ENCODE results near the gene DUSP11.
"Not testable (repeated sequence)": the region's sequence is repeated elsewhere in the genome, so short reads cannot be mapped to it uniquely, and the experiment has no call there.

DUSP11 gene

DNA sequence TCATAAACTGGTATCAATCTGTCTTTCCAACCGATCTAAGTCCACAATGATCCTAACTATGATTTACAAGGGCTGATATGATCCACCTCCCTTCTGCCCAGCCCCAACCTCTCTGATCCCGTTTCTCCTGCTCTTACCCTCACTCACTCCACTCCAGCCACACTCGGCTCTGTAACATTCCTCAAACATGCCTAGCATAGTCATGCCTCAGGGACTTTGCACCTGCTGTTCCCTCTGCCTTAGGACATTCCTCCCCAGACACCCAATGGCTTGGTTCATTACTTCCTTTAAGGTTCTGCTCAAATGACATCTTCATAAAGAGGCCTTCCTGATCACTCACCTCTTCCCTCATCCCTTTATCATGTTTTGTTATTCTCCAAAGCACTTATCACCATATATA lies 9.2 kb downstream of the DUSP11 start:
- DNase-seq = no peak

DNA sequence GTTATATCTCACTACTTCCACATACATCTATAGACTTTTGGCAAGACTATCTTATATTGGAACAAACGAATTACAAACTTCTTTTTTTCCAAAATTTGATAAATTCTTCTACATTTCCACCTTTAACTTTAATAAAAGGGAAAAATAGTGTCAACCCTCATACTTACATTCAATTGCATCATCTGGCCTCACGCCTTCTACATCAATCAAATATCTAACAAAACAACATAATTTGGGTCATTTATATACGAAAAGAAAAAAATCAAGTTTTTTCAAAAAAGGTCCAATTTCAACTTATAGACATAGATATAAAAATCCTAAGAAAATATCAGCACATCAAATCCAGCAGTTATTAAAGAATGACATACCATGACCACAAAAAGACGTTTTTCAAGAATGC lies 12.9 kb downstream of the DUSP11 start:
- no peak for DNase-seq

DNA sequence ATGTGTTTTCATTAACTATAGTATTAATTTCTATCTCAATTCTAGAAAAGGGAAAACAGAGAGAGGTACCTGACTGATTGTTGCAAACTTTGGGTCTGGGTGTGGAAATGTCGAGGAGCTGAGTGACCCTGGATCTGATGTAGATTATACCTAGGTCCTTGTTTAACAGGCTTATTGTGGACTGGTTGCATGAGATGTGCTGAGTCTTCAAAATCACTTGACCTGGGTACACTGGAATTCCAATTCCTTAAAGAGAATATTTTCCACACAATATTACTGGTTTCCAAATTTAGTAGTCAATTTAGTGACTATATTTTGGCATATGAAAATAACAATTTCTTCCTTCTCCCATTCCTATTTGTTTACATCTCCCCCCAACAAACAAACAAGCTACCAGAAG lies 13.6 kb downstream of the DUSP11 start:
- DNase-seq = no peak

DNA sequence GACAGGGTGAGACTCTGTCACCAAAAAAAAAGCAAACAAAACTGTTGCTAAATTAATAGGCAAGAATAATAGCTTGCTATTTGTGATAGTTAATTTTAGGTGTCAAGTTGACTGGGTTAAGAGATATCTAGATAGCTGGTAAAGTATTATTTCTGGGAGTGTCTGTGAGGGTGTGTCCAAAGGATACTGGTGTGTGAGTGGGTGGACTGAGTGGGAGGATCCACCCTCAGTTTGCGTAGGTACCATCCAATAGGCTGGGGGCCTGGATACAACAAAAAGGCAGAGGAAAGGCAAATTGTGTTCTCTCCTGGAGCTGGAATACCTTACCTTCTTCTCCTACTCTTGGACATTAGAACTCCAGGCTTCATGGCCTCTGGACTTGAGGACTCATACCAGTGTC lies 15.0 kb downstream of the DUSP11 start:
- no peak for DNase-seq

DNA sequence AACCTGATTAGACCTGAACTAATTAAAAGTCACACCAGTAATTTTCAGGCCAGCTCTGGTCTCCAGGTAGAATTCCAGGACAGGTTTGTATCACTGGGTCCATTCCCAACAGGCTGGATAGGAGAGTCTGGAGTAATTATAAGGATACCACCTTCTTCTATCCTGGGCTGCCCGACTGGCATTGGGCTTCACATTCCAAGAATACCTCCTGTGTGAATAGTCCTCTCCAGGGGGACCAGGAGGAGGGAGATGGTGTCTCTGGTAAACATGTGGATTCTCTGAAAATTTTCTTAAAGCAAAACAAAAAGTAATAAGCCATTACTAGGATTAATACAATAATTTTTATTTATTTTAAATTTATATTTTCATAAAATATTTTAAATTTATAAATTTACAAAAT lies 17.3 kb downstream of the DUSP11 start:
- no peak for DNase-seq

DNA sequence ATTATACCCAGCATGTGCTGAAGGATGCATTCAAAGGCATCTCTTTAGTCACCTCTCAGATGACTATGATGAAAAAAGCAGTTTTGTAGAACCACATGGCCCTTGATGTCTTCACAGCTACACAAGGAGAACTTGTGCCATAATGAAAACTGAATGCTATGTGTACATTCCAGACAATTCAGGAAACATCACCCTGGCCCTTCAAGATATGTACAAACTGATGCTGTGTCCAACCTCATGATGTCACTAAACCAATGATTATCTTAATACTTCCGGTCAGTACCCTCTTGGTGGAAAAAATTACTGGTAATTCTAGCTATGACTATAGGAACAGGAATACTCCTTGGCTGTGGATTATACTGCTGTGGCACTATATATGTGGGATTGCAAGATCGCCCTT lies 20.0 kb downstream of the DUSP11 start:
- no peak for DNase-seq

DNA sequence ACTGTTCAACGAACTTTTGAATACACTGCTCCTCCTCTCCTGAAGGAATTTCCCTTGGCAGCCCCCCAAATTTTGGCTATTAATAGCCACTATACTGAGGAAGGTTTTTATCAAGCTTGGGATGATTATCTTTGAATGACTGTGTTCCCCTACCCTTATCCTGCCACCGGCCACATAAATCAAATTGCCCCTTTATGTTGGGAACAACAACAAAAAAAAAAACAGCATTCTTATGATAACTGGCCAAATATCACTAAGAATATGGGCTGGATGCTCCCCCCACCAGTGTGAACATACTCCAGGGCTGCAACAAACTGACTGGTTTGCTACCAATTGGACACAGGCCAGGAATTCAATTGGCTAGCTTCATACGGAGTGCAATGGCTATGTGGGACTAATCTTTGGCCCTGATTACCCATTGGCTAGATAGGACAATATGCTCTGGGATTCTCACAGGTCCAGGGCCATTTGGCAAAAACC lies 20.6 kb downstream of the DUSP11 start:
- no peak for DNase-seq

DNA sequence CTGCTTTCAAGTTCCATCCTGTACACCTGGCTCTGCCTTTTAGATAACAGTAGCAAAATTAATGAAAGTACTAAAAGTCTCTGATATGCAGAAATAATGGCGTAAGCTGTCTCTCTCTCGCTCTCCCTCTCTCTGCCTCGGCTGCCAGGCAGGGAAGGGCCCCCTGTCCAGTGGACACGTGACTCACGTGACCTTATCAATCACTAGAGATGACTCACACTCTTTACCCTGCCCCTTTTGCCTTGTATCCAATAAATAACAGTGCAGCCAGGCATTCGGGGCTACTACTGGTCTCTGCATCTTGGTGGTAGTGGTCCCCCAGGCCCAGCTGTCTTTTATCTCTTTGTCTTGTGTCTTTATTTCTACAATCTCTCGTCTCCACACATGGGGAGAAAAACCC lies 25.6 kb downstream of the DUSP11 start:
- not testable (repeated sequence) for DNase-seq

DNA sequence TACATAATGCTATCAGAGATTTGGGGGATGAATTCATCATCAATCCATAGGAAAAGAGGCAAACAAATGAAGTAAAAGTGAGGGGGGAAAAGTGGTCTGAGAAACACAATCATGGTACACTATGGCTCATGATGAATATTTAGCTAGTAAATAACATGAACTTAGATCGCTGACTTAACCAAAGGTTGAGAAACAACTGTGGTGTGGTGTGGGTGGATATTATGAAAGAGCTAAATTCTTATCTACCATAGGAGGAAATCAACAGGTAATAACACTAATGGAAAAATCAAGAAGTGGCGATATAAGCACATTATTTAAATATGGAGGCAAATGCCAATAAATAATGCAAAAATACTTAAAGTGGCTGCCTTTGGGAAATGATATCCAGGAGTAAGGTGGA lies 30.6 kb downstream of the DUSP11 start:
- DNase-seq = peak; percentile 19

DNA sequence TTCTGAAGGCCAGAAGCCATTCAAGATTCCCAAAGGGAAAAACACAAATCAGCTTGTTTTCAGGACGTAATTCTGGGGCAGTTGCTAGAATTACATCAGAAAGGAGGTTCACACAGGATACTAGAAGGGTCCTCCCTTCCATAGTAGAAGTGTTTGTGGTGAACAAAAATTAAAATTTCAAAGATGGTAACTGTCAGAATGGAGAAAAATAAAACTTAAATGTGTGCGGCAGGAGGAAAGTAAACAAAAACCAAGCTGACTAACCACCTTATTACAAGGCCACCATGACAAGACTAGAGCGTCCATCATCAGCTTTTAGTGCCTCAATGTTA lies 33.1 kb downstream of the DUSP11 start:
- no peak for DNase-seq

DNA sequence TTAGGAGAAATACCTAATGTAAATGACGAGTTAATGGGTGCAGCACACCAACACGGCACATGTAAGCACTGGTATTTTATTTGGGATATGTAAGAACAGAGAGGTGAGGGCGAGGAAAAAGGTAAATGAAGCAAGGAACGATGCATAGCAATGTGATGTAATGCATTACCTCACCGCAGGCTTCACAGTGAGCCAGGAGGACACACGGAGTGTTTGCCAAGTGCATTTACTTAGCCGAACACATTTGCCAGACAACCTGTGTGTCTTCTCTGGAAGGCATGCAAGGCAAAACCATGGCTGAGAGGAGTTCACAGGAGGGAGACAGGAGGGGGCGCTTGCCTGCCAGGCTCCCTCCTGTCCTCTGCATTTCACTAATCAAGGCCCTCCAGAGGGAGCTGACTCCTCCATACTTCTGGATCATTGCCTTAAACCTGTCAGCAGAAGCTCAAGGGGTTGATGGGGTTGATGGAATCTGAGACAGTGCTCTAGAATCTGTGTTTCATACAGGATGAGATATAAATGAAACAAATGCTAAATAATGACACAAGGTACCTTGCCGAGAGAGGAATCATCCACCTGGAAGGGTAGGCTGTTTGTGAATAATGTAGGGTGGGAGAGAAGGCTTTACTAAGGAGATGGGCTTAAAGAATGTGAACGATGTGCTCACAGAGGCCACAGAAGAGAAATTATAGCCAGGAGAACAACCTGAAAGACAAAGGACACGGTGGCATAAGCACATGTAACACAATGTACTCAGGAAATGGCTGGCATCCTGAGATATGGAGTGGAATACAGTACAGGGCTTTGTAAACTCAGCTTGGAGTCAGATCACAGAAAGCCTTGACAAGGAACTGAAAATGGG lies 33.7 kb downstream of the DUSP11 start:
- DNase-seq = no peak

DNA sequence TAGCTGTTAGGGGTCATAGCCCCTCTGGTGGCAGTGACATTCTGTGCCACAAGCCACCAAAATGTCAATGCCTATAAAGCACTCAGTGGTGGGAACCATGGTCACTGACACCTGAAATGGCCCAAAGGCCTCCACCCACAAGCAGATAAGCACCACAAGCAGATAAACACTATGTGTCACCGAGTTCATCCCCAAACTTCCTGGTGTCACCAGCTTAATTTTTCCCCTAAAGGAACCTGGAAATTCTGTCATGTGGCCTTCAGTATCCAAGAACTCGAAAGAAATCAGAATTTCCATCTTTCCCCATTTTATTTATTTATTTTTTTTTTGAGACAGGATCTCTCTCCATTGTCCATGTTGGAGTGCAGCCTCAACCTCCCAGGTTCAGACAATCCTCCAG lies 39.1 kb downstream of the DUSP11 start:
- DNase-seq = no peak

DNA sequence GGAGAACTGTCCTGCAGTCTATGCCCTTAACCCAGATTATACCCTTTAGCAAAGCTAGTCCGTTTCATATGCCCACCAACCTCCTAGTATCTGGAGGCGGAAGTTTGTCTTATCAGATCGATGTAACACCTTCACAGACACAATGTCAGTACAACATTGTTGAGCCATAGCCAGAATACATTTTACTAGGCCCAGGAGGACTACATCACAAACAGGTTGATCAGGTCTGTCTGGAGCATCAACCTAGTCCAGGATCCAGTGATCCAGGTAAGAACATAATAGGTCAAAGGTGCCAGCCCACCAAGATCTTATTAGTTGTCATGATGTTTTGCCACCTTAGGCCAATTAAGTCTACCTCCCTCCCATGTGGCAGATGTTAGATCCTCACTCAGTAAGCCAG lies 40.8 kb downstream of the DUSP11 start:
- DNase-seq = no peak

DNA sequence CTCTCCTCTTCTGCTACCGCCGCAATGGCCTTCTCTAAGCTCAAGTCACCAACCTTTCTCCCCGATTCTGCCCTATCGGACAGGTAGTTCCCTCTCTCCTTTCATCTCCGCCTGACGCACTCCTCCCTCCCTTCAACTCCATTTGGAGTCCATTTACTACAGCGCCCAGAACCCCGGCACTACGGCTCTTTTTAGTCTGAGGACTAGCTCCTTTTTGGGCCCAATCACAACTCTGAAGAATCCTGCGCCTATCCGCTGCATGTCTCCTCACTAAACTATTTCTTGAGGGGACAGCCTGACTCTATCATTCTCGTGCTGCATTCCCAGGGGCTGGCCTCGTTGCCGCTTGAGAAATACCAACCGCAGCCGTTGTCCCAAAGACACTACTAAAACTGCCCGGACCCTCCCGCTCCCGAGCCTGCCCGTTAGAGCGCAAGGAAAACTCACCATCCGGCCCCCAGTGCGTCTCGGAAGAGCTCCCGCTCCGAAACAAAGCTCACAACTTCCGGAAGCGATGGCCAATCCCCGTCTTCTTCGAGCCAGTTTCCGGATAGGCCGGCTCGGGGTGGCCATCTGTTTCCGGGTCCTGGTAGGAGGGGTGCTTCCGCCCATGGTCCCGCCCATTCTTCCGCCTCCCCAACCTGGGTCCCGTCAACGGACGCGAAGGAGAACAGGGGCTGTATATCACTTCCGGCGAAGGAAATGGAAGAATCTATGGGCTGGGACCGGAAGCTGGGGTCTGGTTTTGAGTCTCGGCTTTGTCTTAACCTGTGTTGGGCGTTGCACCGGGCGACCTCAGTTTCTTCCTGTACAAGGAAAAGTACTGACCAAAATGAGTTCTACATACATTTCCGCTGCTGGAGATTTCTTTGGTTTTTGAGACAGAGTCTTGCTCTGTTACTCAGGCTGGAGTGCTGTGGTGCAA lies 42.8 kb downstream of the DUSP11 start, which contains the start of gene TPRKB:
Gene TPRKB, minus strand, starts transcription at position 491 of the 925 bp plus-strand sequence. CDS start 2,776 bp downstream, outside the sequence.
- peak; percentile 97 for DNase-seq

DNA sequence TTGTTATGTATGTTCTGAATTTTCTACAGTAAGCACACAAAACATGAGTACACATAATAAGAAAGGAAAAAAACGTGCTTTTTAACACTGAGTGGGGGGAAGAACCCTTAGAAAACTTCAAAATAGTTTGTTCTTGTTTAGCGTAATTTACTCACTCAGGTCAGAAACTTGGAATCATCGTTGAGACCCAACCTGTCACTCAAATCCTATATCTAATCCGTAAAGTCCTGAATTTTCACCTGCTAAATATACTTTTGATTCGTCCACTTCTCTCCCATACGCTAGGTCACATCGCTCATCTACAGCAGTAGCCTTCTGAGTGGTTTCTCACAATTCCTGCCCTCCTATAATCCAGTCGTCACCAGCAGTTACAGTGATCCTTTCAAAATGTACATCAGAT lies 43.5 kb downstream of the DUSP11 start:
- DNase-seq = no peak

DNA sequence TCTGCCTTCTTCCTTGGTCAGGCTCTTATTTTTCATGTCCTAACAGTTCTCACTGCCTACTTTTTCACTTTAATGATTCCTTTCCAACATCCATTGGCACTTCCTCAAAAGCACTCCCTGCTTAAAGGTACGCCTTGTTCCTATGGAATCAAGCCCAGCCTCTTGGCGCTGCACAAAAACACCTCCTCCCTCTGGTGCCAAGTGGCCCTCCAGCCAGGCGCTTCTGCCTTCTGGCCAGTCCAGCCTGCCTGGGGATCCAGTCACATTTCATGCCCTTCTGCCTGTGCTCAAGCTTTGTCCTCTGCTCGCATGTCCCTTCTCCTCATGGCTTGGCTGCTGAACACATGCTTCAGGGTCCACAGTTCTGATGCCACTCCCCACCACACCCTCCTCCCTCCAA lies 49.1 kb downstream of the DUSP11 start:
- DNase-seq = no peak

DNA sequence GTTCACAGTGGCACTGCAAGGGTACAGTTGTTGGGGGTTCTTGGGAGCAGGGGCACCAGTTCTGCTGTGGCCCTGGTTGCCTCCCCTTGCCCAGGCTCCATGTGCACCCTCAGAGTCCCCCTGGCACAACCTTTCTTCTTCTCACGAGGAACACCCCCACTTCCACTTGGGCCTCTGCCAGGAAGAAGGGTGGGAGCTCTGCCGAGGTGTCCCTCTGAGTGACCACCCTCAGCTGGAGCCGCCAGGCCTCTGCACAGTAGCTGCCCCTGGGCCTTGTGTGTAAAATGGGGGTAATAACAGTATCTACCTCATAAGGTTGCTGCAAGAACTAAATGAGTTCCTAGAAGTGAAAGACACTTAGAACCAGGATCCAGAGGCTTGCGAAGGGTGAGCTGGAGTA lies 51.2 kb downstream of the DUSP11 start:
- DNase-seq = no peak

DNA sequence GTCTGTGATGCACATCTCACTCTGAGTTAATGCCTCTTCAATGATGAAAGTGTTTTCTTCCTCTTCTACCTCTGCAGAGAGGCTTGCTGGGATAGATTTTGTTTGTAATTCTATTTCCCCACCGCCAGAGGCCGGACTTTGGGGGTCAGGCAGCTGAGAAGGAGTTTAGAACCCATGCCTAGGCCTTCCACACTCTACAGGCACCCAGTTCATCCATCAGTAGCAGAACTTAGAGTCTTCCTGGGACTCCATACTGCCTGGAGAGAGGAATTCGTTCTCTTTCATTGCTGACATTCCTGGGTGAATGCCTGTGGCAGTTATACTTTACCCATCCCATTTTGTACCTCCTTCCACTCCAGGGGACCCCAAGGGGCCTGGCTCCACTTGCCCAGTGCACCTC lies 51.9 kb downstream of the DUSP11 start:
- no peak for DNase-seq

DNA sequence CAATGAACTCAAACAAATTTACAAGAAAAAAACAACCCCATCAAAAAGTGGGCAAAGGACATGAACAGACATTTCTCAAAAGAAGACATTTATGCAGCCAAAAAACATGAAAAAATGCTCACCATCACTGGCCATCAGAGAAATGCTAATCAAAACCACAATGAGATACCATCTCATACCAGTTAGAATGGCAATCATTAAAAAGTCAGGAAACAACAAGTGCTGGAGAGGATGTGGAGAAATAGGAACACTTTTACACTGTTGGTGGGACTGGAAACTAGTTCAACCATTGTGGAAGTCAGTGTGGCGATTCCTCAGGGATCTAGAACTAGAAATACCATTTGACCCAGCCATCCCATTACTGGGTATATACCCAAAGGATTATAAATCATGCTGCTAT lies 53.2 kb downstream of the DUSP11 start:
- DNase-seq = not testable (repeated sequence)

DNA sequence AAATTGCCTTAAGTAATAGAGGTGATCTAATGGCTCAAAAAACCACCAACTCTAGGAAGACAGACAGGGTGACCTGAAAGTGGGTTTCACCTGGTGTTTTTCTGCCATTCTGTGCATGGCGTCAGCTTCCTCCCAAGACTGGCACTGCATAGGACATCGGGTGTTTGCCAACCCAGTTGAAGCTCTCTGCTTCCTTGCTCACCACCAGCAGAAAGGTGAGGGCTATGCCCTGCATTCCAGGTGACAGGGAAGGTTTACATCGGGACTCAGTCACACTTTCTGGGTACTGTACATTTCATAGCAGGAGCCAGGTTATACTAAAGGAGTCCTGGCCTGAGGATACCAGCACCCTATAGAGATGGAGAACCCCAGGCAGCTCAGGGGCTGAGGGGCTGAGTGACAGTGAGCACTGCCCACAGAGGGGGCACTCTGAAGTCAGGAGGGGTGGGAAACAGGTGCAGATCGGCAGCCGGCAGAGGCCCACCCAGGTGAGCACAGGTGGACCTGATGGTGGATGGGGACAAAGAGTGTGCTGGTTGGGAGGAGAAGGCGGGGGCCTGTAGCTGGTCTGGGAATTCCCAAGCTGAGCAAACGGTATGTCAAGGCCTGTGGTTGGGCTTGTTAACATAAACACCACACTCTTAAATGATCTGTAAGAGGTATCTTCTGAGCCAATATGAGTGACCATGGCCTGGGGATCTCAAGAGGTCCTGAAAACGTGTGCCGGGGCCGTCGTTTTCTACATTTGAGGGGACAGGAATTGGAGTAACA lies 60.9 kb downstream of the DUSP11 start:
- DNase-seq = no peak

DNA sequence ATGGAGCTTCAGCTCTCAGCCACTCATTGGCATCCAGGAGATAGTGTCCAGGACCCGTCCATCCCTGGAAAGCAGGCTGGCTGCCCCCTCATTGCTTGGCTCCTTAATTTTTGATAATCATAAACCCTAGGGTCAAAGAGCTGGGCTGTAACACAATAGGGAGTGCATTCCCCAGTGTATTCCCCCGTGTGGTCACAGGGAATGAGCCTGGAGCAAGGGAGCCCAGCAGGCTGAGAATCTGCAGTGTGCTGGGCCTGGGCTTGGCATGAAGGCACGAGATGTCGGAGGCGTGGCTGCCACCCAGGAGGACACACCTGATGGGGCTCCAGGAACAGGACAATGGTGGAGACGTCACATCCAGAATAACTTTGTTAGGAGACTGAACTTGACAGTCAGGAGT lies 61.5 kb downstream of the DUSP11 start:
- DNase-seq = no peak

DNA sequence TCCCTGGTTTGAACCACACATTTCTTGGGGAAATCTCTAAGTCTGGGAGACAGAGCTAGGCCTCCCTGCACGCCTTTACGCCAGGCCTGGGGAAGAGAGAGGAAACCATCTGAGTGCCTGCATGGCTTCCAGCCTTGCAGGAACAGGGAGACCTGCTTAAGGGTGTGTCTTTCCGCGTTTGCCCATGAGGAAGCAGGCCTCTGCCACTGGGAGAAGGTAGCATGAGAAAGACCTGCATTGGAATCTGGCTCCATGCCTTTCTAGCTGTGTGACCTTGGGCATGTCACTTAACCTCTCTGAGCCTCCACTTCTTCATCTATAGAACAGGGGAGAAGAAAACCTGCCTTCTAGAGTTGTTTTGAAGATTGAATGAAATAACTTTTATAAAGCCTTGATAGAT lies 62.2 kb downstream of the DUSP11 start:
- not testable (repeated sequence) for DNase-seq

DNA sequence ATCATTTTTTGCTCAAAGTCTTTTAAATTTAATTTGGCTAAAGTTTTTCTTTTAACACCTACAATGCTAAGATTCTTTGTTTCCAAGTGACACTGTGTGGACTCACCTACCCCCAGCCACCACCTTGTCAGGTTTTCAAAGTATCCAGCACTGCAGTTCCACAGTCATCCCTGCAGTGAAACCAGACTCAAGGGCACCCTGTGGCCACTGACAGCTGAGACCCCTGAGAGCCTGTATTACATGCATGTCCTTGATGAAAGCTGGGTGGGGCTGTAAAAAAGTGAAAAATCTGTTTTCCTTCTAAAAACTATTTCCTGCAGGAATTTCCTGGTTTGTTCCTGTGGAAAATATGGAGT lies 62.7 kb downstream of the DUSP11 start:
- no peak for DNase-seq

Data from suppressor macrophage treated with lipopolysaccharide for 4 hours (primary cell).